Panc1 (cell line): ENCODE measurements around the gene SLC41A3. TPM values are rescaled to one million over a fixed set of nuclear protein-coding genes. Genes with fewer than 3 reads are reported as not detected.

Experiments used
- ATAC-seq: fragments of 200-7000 bp; cut with Tn5 transposase; 2 replicates; pipeline ENCODE4 v1.9.1; 2020; ENCODE audit warnings: mild to moderate bottlenecking, moderate library complexity
- BruUV-seq: library from RNA; stranded (reverse); fragments of 400-500 nt; replicated peaks from 2 replicates; lab custom pipeline; 2021; lab: Mats Ljungman, UMichigan
- CTCF ChIA-PET: fragments of 300-600 bp; sonication (Branson Sonifier 250); formaldehyde crosslinking; loops from one replicate; lab custom pipeline; 2022; ENCODE audit warnings: antibody characterized with exemption; lab: Charles Lee
- POLR2A ChIA-PET: fragments of 300-600 bp; sonication (Branson Sonifier 250); formaldehyde crosslinking; loops from one replicate; lab custom pipeline; 2022; ENCODE audit warnings: antibody characterized with exemption; lab: Charles Lee
- DNase-seq: peaks from one replicate; pipeline ENCODE4 v3.0.0-alpha.2; 2010; ENCODE audit warnings: low read depth, low spot score
- H3K27ac ChIP-seq: 2 replicates; pipeline ENCODE4 v1.5.1; 2011; ENCODE audit warnings: mild to moderate bottlenecking, low read length, inconsistent platforms
- H3K27me3 ChIP-seq: fragments of 200-500 bp; sonication (Bioruptor generic); 2 replicates; pipeline ENCODE4 v1.6.0; 2014; ENCODE audit warnings: low read length, inconsistent platforms; ENCODE audit not compliant: control insufficient read depth, insufficient read depth
- H3K36me3 ChIP-seq: fragments of 200-500 bp; sonication (Bioruptor generic); 2 replicates; pipeline ENCODE4 v1.5.1; 2014; ENCODE audit warnings: inconsistent platforms, mild to moderate bottlenecking, low read length, moderate library complexity; ENCODE audit not compliant: control insufficient read depth, insufficient read depth
- H3K4me1 ChIP-seq: 2 replicates; pipeline ENCODE4 v1.5.1; 2011; ENCODE audit warnings: inconsistent platforms, mild to moderate bottlenecking, low read length, moderate library complexity; ENCODE audit not compliant: control insufficient read depth, insufficient read depth
- H3K4me3 ChIP-seq, 2 experiments: 2 replicates each; pipeline ENCODE4 v1.5.1; 2011 to 2012; ENCODE audit warnings: low read depth in 2 of 2, low read length in 2 of 2, mild to moderate bottlenecking in 2 of 2, inconsistent platforms in 1 of 2, moderate library complexity in 1 of 2
- H3K9me3 ChIP-seq: fragments of 200-500 bp; sonication (Bioruptor generic); 2 replicates; pipeline ENCODE4 v1.5.1; 2014; ENCODE audit warnings: low read depth, mild to moderate bottlenecking, inconsistent platforms, low read length, moderate library complexity; ENCODE audit not compliant: control insufficient read depth, insufficient read depth
- CTCF ChIP-seq: fragments of 450-650 bp; IDR thresholded peaks from 2 replicates; pipeline ENCODE4 v1.5.1; 2017; ENCODE audit warnings: mild to moderate bottlenecking
- POLR2AphosphoS5 ChIP-seq: IDR thresholded peaks from 2 replicates; pipeline ENCODE4 v1.6.1; 2012; ENCODE audit warnings: mild to moderate bottlenecking, low read depth, low read length, moderate library complexity
- REST ChIP-seq, 2 experiments: IDR thresholded peaks; 2 replicates each; pipeline ENCODE4 v1.6.1; 2011 to 2012; ENCODE audit warnings: low read depth in 2 of 2, control low read depth in 1 of 2, low read length in 1 of 2, mild to moderate bottlenecking in 1 of 2, moderate library complexity in 1 of 2; ENCODE audit not compliant: insufficient read depth in 1 of 2
- SIN3A ChIP-seq: IDR thresholded peaks from 2 replicates; pipeline ENCODE4 v1.6.1; 2012; ENCODE audit warnings: low read depth, mild to moderate bottlenecking, low read length, moderate library complexity, borderline replicate concordance; ENCODE audit not compliant: insufficient read depth
- TCF7L2 ChIP-seq: IDR thresholded peaks from 2 replicates; pipeline ENCODE4 v1.6.1; 2011; ENCODE audit warnings: mild to moderate bottlenecking, low read depth, low read length, inconsistent platforms
- in situ Hi-C: cut with HindIII; loops from 2 replicates; pipeline ENCODE4 v1.10.0; 2016; ENCODE audit warnings: low sequenced_read_pairs, low pct_unique_long_range_greater_than_20kb
- intact Hi-C: fragments of 100-400 bp; cut with micrococcal nuclease; formaldehyde crosslinking; loops from one replicate; pipeline ENCODE4 v1.10.0; 2022; ENCODE audit not compliant: unreplicated experiment
- total RNA-seq: library from RNA; stranded (reverse); gene quantifications from one replicate; pipeline ENCODE4 v1.2.1, GENCODE V29; 2021; ENCODE audit not compliant: unreplicated experiment

SLC41A3 gene
- total RNA-seq, 1 experiment from 2014 or later: 39.0 TPM

GRCh38 chr3:126103121-126104027 lies 19.4 kb upstream of the SLC41A3 start:
- ChIA-PET CTCF (interaction anchor here (0.6 to 0.7 kb wide), 2 partner anchors 29 to 285 kb away, joined by 3 to 4 read pairs; no protein-coding TSS in a partner anchor), POLR2A (no interaction called here)
- peak; percentile 52; the same call in 1 of the 2 replicates for ATAC-seq

More at GRCh38 chr3:126103121-126104027, 19.4 kb upstream of the SLC41A3 start:
- H3K36me3 ChIP-seq: no peaks in the 10 kb centered on the region
- no peak for DNase-seq
- no peaks in the 10 kb centered on the region for H3K9me3 ChIP-seq
- no peaks in the 10 kb centered on the region for H3K4me1 ChIP-seq
- H3K27me3 ChIP-seq: no peaks in the 10 kb centered on the region
- in situ Hi-C loops (no loop called here), intact Hi-C loops (no loop called here)
- BruUV-seq: no TSS peak
- TF ChIP-seq TCF7L2: no peak
- TF ChIP-seq REST (IDR thresholded peaks at IDR 0.05; ENCODE audit: insufficient read depth in 1 of 2, low read depth in 2 of 2, low read length in 1 of 2): no peak
- no peak for TF ChIP-seq CTCF
- TF ChIP-seq SIN3A: no peak
- TF ChIP-seq POLR2AphosphoS5: no peak
- no peak overlapping the region for H3K27ac ChIP-seq
- no peak overlapping the region for H3K4me3 ChIP-seq
